Raji (cell line): ENCODE results near the gene SLC29A4.

ENCODE experiments used
- POLR2A ChIP-seq: IDR thresholded peaks from 2 replicates; pipeline ENCODE4 v1.6.1; 2011; ENCODE audit warnings: low read depth, low read length, control low read depth; ENCODE audit not compliant: insufficient read depth

Gene SLC29A4

GRCh38 chr7:5337047-5337446, 54.3 kb downstream of the SLC29A4 start:
- no peak for TF ChIP-seq POLR2A

DNA sequence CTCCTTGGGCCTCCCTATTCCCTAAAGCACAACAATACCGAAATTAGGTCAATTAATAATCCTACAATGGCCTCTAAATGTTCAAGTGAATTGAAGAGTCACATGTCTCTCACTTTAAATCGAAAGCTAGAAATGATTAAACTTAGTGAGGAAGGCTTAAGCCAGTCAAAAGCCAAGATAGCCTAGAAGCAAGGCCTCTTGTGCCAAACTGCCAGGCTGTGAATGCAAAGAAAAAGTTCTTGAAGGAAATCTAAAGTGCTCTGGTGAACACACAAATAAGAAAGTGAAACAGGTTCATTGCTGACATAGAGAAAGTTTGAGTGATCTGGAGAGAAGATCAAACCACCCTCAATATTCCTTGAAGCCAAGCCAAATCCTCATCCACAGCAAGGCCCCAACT, 57.2 kb downstream of the SLC29A4 start:
- TF ChIP-seq POLR2A: no peak

- no peak for TF ChIP-seq POLR2A
Measured at GRCh38 chr7:5342631-5343030, 59.9 kb downstream of the SLC29A4 start.

- TF ChIP-seq POLR2A: no peak
Measured at GRCh38 chr7:5343884-5344283, 61.1 kb downstream of the SLC29A4 start.

GRCh38 chr7:5344342-5344741, 61.6 kb downstream of the SLC29A4 start:
- TF ChIP-seq POLR2A: no peak

- no peak for TF ChIP-seq POLR2A
Measured at GRCh38 chr7:5345171-5345570, 62.4 kb downstream of the SLC29A4 start.

DNA sequence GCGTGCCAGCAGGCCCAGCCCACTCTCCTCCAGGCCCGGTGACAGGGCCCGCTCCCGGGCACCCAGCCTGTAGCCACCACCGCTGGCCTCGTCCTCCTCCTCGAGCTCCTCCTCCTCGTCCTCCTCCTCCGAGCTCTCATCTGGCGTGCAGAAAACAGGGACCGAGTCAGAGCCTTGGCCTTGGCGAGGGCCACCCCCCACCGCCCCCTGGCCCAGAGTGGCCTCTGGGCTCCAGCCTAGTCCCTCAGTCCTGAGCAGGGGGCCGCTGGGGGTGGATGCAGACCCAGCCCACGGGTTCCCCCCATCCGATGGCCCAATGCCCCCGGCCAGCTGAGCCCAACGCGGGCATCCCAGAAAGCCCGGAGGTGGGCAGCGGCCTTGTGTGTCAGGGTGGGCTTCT, 62.9 kb downstream of the SLC29A4 start:
- no peak for TF ChIP-seq POLR2A

GRCh38 chr7:5348134-5349004, 65.6 kb downstream of the SLC29A4 start:
- TF ChIP-seq POLR2A: no peak

GRCh38 chr7:5349005-5349380, 66.2 kb downstream of the SLC29A4 start:
- no peak for TF ChIP-seq POLR2A

GRCh38 chr7:5349437-5350173, 66.9 kb downstream of the SLC29A4 start:
- TF ChIP-seq POLR2A: no peak

- no peak for TF ChIP-seq POLR2A
Measured at GRCh38 chr7:5350174-5350463, 67.4 kb downstream of the SLC29A4 start.

- no peak for TF ChIP-seq POLR2A
Measured at GRCh38 chr7:5350600-5351385, 68.0 kb downstream of the SLC29A4 start.

DNA sequence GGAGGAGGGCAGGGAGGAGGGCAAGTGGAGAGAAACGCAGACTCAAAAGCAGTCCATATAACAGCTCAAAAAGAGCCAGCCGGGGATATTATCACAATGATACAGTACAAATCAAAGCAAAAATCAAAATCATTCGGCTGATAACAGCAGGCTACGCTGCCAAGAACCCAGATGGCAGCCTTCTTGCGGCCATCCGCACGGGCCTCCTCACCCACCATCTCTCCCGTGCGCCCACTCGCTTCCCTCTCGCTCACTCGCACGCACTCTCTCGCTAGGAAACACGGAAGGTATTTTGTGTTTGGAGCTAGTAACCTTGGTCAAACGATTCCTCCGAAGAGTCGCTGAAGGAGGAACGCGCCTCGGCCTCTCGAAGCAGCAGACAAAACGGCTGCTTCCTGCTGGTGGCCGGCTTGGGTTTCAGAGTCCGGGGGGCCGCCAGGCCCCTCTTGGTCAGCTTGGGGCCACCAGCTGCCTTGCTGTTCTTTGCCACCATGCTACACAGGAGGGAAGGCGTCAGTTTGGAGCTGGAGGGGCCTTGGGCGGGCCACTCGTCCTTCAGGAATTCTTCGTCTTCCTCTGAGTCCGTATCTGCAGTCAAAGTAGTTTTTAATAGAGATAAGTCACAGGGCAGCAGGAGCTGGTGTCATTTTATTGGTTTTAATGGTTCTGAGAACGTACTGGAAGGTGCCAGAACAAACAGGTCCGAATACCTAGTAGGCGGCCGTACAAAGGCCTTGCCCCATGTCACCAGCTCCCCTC, 68.9 kb downstream of the SLC29A4 start:
- no peak for TF ChIP-seq POLR2A

DNA sequence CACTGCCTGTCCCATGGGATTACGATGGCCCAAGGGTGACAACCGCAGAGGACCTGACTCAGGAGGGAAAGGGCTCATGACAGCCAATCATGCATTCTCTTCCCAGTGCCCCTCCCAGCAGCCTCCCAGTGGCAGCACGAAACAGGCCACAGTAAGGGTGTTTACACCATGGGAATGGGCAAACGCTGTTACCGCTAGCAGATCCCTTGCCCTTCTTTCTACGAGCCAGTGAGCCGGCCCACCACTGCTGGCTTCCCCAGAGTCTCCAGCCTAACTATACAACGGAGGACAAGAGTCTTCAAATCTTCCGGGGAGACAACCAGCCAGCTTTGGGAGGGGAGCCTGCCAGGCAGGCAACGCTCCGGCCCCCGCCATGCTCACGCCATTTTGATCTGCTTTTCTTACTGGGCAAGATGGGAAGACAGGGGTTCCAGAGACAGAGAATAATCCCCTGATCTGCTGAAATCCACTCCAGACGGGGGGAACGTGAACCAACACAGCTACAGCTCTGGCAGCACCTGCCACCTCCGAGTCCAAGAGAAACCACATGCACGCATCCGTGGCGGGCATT, 69.8 kb downstream of the SLC29A4 start:
- no peak for TF ChIP-seq POLR2A

- TF ChIP-seq POLR2A: no peak
Measured at GRCh38 chr7:5354460-5355232, 71.9 kb downstream of the SLC29A4 start.
